Measurements from ENCODE around the gene STOM. TPM values are rescaled to one million over a fixed set of nuclear protein-coding genes. Genes with fewer than 3 reads are reported as not detected.
A peak's percentile ranks its signal among the peaks of the same experiment; 100 is the strongest.

STOM gene
- total and polyA plus RNA-seq, 10 of the 15 experiments (the other 5 are each of a cell fraction or from before 2014, with no cell fraction given) = 6.7 to 47.4 (median 39.8) TPM

- no peaks in the 10 kb centered on the region for H3K4me1 ChIP-seq (ENCODE audit: control insufficient read depth, insufficient read depth, low read length)
- ChIA-PET CTCF (interaction anchor here (0.7 to 1.4 kb wide), 4 partner anchors 9 to 70 kb away, joined by 3 read pairs; no protein-coding TSS in a partner anchor), RAD21 (ENCODE audit: unreplicated experiment) (no interaction called here), SMC1A (ENCODE audit: uncharacterized antibody, unreplicated experiment) (interaction anchor here (0.6 kb wide), 1 partner anchor 71 kb away, joined by 4 read pairs; no protein-coding TSS in a partner anchor), POLR2A (no interaction called here)
- intact Hi-C loops (cut with micrococcal nuclease; ENCODE audit: unreplicated experiment) (no loop called here), in situ Hi-C loops (cut with MboI) (no loop called here)
- no peaks in the 10 kb centered on the region for H3K9me3 ChIP-seq (replicated peaks; ENCODE audit: control insufficient read depth, insufficient read depth, low read length)
- no peak overlapping the region for H3K4me3 ChIP-seq
- H3K9ac ChIP-seq (ENCODE audit: control insufficient read depth, insufficient read depth, low read length) = no peak overlapping the region
- DNase-seq (ENCODE audit: low read depth, low spot score) (no peak), FAIRE-seq (no peak), ATAC-seq (no peak)
- TF ChIP-seq NKRF (conservative IDR thresholded peaks at IDR 0.05) (no peak), SPI1 (IDR thresholded peaks at IDR 0.05; ENCODE audit: borderline replicate concordance, insufficient read depth, low read depth, low read length) (0 out of 2 replicates have a peak, but pooled peaks have one; percentile 8)
- WGBS (ENCODE audit: insufficient coverage, insufficient replicate concordance, low lambda C conversion rate, missing lambda C conversion rate) = 71% methylated on average over 15 of the region's 16 CpGs
- H4K20me1 ChIP-seq (ENCODE audit: control insufficient read depth, insufficient read depth) = no peaks in the 10 kb centered on the region
- H3K36me3 ChIP-seq (ENCODE audit: control insufficient read depth in 2 of 2, insufficient read depth in 2 of 2, low read length in 1 of 2) = peaks cover 2 to 3% of the 10 kb centered on the region in 2 experiments; a peak in 3 of 4 replicates
- no peak overlapping the region for H3K4me2 ChIP-seq (ENCODE audit: control insufficient read depth, insufficient read depth)
- H2AFZ ChIP-seq (ENCODE audit: control insufficient read depth, low read depth, low read length) = no peak overlapping the region
- no peak overlapping the region for H3K27ac ChIP-seq (ENCODE audit: control insufficient read depth, insufficient read depth)
- H3K27me3 ChIP-seq (replicated peaks in 1 of 2; ENCODE audit: control insufficient read depth in 2 of 2, insufficient read depth in 2 of 2, low read length in 1 of 2) = no peaks in the 10 kb centered on the region
- H3K79me2 ChIP-seq (ENCODE audit: control insufficient read depth, insufficient read depth, low read length) = no peaks in the 10 kb centered on the region
- no TSS peak for BruUV-seq (replicated peaks)
Observed at GRCh38 chr9:121328876-121329681, 41.0 kb downstream of the STOM start.

GRCh38 chr9:121328476-121328875 lies 41.6 kb downstream of the STOM start:
- no peak overlapping the region for H3K9ac ChIP-seq (ENCODE audit: control insufficient read depth, insufficient read depth, low read length)
- ChIA-PET RAD21 (ENCODE audit: unreplicated experiment) (no interaction called here), SMC1A (ENCODE audit: uncharacterized antibody, unreplicated experiment) (no interaction called here), CTCF (interaction anchor here (1.0 to 2.0 kb wide), 3 partner anchors 53 to 59 kb away, joined by 3 to 6 read pairs (median 3); no protein-coding TSS in a partner anchor), POLR2A (no interaction called here)
- peaks cover 2 to 3% of the 10 kb centered on the region in 2 experiments; a peak in 3 of 4 replicates for H3K36me3 ChIP-seq (ENCODE audit: control insufficient read depth in 2 of 2, insufficient read depth in 2 of 2, low read length in 1 of 2)
- WGBS (ENCODE audit: insufficient coverage, insufficient replicate concordance, low lambda C conversion rate, missing lambda C conversion rate) = 81% methylated on average over 8 of the region's 8 CpGs
- FAIRE-seq = no peak
- no peak overlapping the region for H2AFZ ChIP-seq (ENCODE audit: control insufficient read depth, low read depth, low read length)
- DNase-seq (ENCODE audit: low read depth, low spot score) = no peak
- no peaks in the 10 kb centered on the region for H3K27me3 ChIP-seq (replicated peaks in 1 of 2; ENCODE audit: control insufficient read depth in 2 of 2, insufficient read depth in 2 of 2, low read length in 1 of 2)
- no peak overlapping the region for H3K4me3 ChIP-seq
- in situ Hi-C loops (cut with MboI) (no loop called here), intact Hi-C loops (cut with micrococcal nuclease; ENCODE audit: unreplicated experiment) (no loop called here)
- H3K4me2 ChIP-seq (ENCODE audit: control insufficient read depth, insufficient read depth) = no peak overlapping the region
- no peaks in the 10 kb centered on the region for H3K9me3 ChIP-seq (replicated peaks; ENCODE audit: control insufficient read depth, insufficient read depth, low read length)
- BruUV-seq (replicated peaks) = no TSS peak
- no peaks in the 10 kb centered on the region for H4K20me1 ChIP-seq (ENCODE audit: control insufficient read depth, insufficient read depth)
- no peak overlapping the region for H3K27ac ChIP-seq (ENCODE audit: control insufficient read depth, insufficient read depth)
- ATAC-seq = no peak
- no peaks in the 10 kb centered on the region for H3K79me2 ChIP-seq (ENCODE audit: control insufficient read depth, insufficient read depth, low read length)
- no peaks in the 10 kb centered on the region for H3K4me1 ChIP-seq (ENCODE audit: control insufficient read depth, insufficient read depth, low read length)
- TF ChIP-seq ZNF207 (IDR thresholded peaks at IDR 0.05; ENCODE audit: borderline replicate concordance) = no peak
- TF ChIP-seq MYC (IDR thresholded peaks at IDR 0.05; ENCODE audit: insufficient read depth, insufficient read length, insufficient replicate concordance, low read length, severe bottlenecking) = no peak
- TF ChIP-seq TCF12 (IDR thresholded peaks at IDR 0.05; ENCODE audit: low read depth, low read length) = no peak
- TF ChIP-seq TBL1XR1 (IDR thresholded peaks at IDR 0.05; ENCODE audit: low read depth, low read length) = no peak
- no peak for TF ChIP-seq ZBTB11 (CRISPR knock-in tag; IDR thresholded peaks at IDR 0.05)
- TF ChIP-seq ZNF24 (IDR thresholded peaks at IDR 0.05) = no peak
- TF ChIP-seq TCF3 (IDR thresholded peaks at IDR 0.05; ENCODE audit: borderline replicate concordance, insufficient read depth, low read depth, low read length) = no peak
- no peak for TF ChIP-seq ETV6 (conservative IDR thresholded peaks at IDR 0.05 in 1 of 2, IDR thresholded peaks at IDR 0.05 in 1 of 2; ENCODE audit: borderline replicate concordance in 1 of 2, low read depth in 1 of 2)

Measured in GM12878 (cell line).